22Rv1 (cell line): Measurements from ENCODE around the gene SLC25A21.
"Not testable (repeated sequence)": the region's sequence is repeated elsewhere in the genome, so short reads cannot be mapped to it uniquely, and the experiment has no call there.

Experiments used
- H3K27ac ChIP-seq: fragments of 450-650 bp; 2 replicates; pipeline ENCODE4 v1.5.1; 2017
- CTCF ChIP-seq: fragments of 450-650 bp; IDR thresholded peaks from 2 replicates; pipeline ENCODE4 v1.5.1; 2017; ENCODE audit warnings: mild to moderate bottlenecking
- ZFX ChIP-seq: fragments of 450-650 bp; IDR thresholded peaks from 2 replicates; pipeline ENCODE4 v1.6.1; 2017; ENCODE audit warnings: antibody characterized with exemption, borderline replicate concordance

SLC25A21 gene

GRCh38 chr14:36701132-36701531 lies 471.3 kb downstream of the SLC25A21 start:
- no peak for TF ChIP-seq ZFX
- no peak for TF ChIP-seq CTCF
- no peak overlapping the region for H3K27ac ChIP-seq

- TF ChIP-seq ZFX (no peak), CTCF (no peak)
- no peak overlapping the region for H3K27ac ChIP-seq
Observed at GRCh38 chr14:36700651-36701050, 471.8 kb downstream of the SLC25A21 start.

- H3K27ac ChIP-seq, result not testable (repeated sequence)
Observed at GRCh38 chr14:36699420-36699819, 473.0 kb downstream of the SLC25A21 start.

GRCh38 chr14:36690311-36691040 lies 481.9 kb downstream of the SLC25A21 start:
- TF ChIP-seq CTCF, result no peak
- TF ChIP-seq ZFX, result no peak
- no peak overlapping the region for H3K27ac ChIP-seq

GRCh38 chr14:36684946-36685345 lies 487.5 kb downstream of the SLC25A21 start:
- no peak overlapping the region for H3K27ac ChIP-seq
- TF ChIP-seq CTCF (no peak), ZFX (no peak)

- peak overlapping the region; percentile 84 for H3K27ac ChIP-seq
- TF ChIP-seq ZFX (no peak), CTCF (no peak)
Observed at GRCh38 chr14:36683083-36683724, 489.2 kb downstream of the SLC25A21 start.

- peak overlapping the region; percentile 84 for H3K27ac ChIP-seq
- TF ChIP-seq CTCF, result no peak
Observed at GRCh38 chr14:36682338-36682737, 490.1 kb downstream of the SLC25A21 start.
